CD14-positive monocyte (primary cell): ENCODE results near the gene OR5D16. TPM values are rescaled to one million over a fixed set of nuclear protein-coding genes. Genes with fewer than 3 reads are reported as not detected.

Source experiments
- DNase-seq, 3 donors: peaks; one replicate each; pipeline ENCODE4 v3.0.0-alpha.2; 2011 to 2022
- H2AFZ ChIP-seq: 2 replicates; pipeline ENCODE4 v1.6.0; 2012; ENCODE audit warnings: mild to moderate bottlenecking, low read depth, low read length, inconsistent platforms; ENCODE audit not compliant: insufficient read depth, poor library complexity, severe bottlenecking
- H3K27ac ChIP-seq, 2 donors: 1 replicate in 1 of 2; 2 replicates in 1 of 2; pipeline ENCODE4 v1.5.1; 2012 to 2013; ENCODE audit warnings: low read length in 2 of 2, control low read depth in 1 of 2, inconsistent platforms in 1 of 2, low read depth in 1 of 2, mild to moderate bottlenecking in 1 of 2
- H3K27me3 ChIP-seq, 2 donors: one replicate each; pipeline versions ENCODE4 v1.6.0 to v1.6.1; 2011 to 2013; ENCODE audit warnings: low read length in 2 of 2; ENCODE audit not compliant: control insufficient read depth in 2 of 2, insufficient read depth in 2 of 2
- H3K36me3 ChIP-seq, 2 donors: replicated peaks in 1 of 2; 1 replicate in 1 of 2; 2 replicates in 1 of 2; pipeline versions ENCODE4 v1.5.1 to v1.6.1; 2012 to 2013; ENCODE audit warnings: low read length in 2 of 2, control low read depth in 1 of 2, inconsistent platforms in 1 of 2, mild to moderate bottlenecking in 1 of 2; ENCODE audit not compliant: insufficient read depth in 2 of 2, control insufficient read depth in 1 of 2
- H3K4me1 ChIP-seq, 2 donors: 1 replicate in 1 of 2; 2 replicates in 1 of 2; pipeline versions ENCODE4 v1.5.1 to v1.6.1; 2012 to 2013; ENCODE audit warnings: low read length in 2 of 2, control low read depth in 1 of 2, inconsistent platforms in 1 of 2, mild to moderate bottlenecking in 1 of 2, moderate library complexity in 1 of 2; ENCODE audit not compliant: insufficient read depth in 2 of 2, control insufficient read depth in 1 of 2
- H3K4me2 ChIP-seq: replicated peaks from 2 replicates; pipeline ENCODE3; 2012; ENCODE audit warnings: low read length, moderate library complexity, mild to moderate bottlenecking; ENCODE audit not compliant: poor library complexity, severe bottlenecking; ENCODE audit errors: extremely low read depth
- H3K4me3 ChIP-seq, 3 experiments: fragments of 200-600 bp in 1 of 3; sonication (generic) in 1 of 3; replicated peaks in 1 of 3; 1 replicate in 2 of 3; 2 replicates in 1 of 3; pipeline ENCODE4 v1.5.1; 2011 to 2013; ENCODE audit warnings: low read length in 3 of 3, mild to moderate bottlenecking in 3 of 3, control low read depth in 2 of 3, low read depth in 2 of 3, inconsistent platforms in 1 of 3, moderate library complexity in 1 of 3
- H3K79me2 ChIP-seq: 2 replicates; pipeline ENCODE4 v1.6.0; 2012; ENCODE audit warnings: mild to moderate bottlenecking, control low read depth, inconsistent platforms, low read length, moderate library complexity; ENCODE audit not compliant: insufficient read depth
- H3K9ac ChIP-seq: 2 replicates; pipeline ENCODE4 v1.6.0; 2017; ENCODE audit warnings: low read length, mild to moderate bottlenecking; ENCODE audit not compliant: insufficient read depth, poor library complexity, severe bottlenecking
- H3K9me3 ChIP-seq, 2 donors: replicated peaks in 1 of 2; 1 replicate in 1 of 2; 2 replicates in 1 of 2; pipeline versions ENCODE4 v1.5.1 to v1.6.1; 2012 to 2013; ENCODE audit warnings: low read length in 2 of 2, control low read depth in 1 of 2; ENCODE audit not compliant: control insufficient read depth in 1 of 2, insufficient read depth in 1 of 2
- H4K20me1 ChIP-seq: 2 replicates; pipeline ENCODE4 v1.6.0; 2012; ENCODE audit warnings: mild to moderate bottlenecking, low read length, control low read depth, moderate library complexity; ENCODE audit not compliant: insufficient read depth
- H3K27ac Mint-ChIP-seq, 7 donors: one replicate each; pipeline ENCODE4 v1.8.0; 2020; ENCODE audit warnings: mild to moderate bottlenecking in 7 of 7, mixed read lengths in 7 of 7, moderate library complexity in 6 of 7, inconsistent platforms in 2 of 7
- H3K27me3 Mint-ChIP-seq, 3 donors: one replicate each; pipeline ENCODE4 v1.8.0; 2021 to 2022; ENCODE audit warnings: low read depth in 3 of 3, mild to moderate bottlenecking in 3 of 3, mixed read lengths in 3 of 3, moderate library complexity in 3 of 3, inconsistent platforms in 1 of 3
- H3K36me3 Mint-ChIP-seq, 2 donors: one replicate each; pipeline ENCODE4 v1.8.0; 2020; ENCODE audit warnings: mixed read lengths in 2 of 2, inconsistent platforms in 1 of 2, mild to moderate bottlenecking in 1 of 2
- H3K4me1 Mint-ChIP-seq: one replicate; pipeline ENCODE4 v1.8.0; 2020; ENCODE audit warnings: mild to moderate bottlenecking, mixed read lengths
- H3K4me3 Mint-ChIP-seq, 2 donors: one replicate each; pipeline ENCODE4 v1.8.0; 2020; ENCODE audit warnings: mild to moderate bottlenecking in 2 of 2, mixed read lengths in 2 of 2, moderate library complexity in 1 of 2
- H3K9me3 Mint-ChIP-seq, 7 donors: one replicate each; pipeline ENCODE4 v1.8.0; 2020 to 2022; ENCODE audit warnings: mixed read lengths in 7 of 7, mild to moderate bottlenecking in 6 of 7, moderate library complexity in 6 of 7, inconsistent platforms in 2 of 7
- WGBS: methylation state at CpG from one replicate; pipeline ENCODE4 v1.1.5; 2013; ENCODE audit warnings: missing lambda C conversion rate; ENCODE audit not compliant: insufficient coverage; 5-methylcytosine and 5-hydroxymethylcytosine counted together
- intact Hi-C, 2 donors: fragments of 100-400 bp; cut with micrococcal nuclease; formaldehyde crosslinking; loops; one replicate each; pipeline versions ENCODE4 v1.15.0 to v1.15.1; 2023
- polyA plus RNA-seq, 3 donors: library from polyadenylated mRNA; depleted of rRNA in 1 of 3; unstranded in 2 of 3; stranded (reverse) in 1 of 3; fragments of 300-500 nt in 2 of 3; fragments of >200 nt in 1 of 3; fragmentation: Illumina TruSeq in 2 of 3; gene quantifications; 1 replicate in 2 of 3; 2 replicates in 1 of 3; pipeline ENCODE4 v1.2.3, GENCODE V29; 2012 to 2021
- TF ChIP-seq, protein P1 (sequence below): fragments of 200-600 bp; IDR thresholded peaks from one replicate; pipeline ENCODE4 v1.8.0; 2022; ENCODE audit warnings: antibody characterized with exemption, mild to moderate bottlenecking

OR5D16 gene
- polyA plus RNA-seq, 3 donors: not detected

DNA sequence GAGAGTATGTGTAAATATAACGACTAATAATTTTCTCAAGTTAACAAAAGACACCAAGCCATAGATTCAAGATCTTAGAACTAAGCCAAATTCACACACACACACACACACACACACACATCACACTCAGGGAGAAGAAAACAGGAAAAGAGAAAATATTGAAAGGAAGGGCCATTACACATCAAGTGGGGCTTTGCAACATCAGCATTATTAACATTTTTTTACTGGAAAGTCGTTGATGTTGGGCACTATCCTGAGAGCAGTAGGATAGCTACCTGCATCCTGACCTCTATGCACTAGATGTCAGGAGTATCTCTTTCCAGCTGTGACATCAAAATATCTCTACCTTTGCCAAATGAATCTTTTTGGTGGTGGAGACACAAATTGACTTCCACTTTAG is 8.9 kb downstream of the OR5D16 start:
- no peaks in the 10 kb centered on the region for H3K27me3 ChIP-seq
- Mint-ChIP-seq H3K4me3 (no peak overlapping the region), H3K36me3 (no peaks in the 10 kb centered on the region), H3K4me1 (no peaks in the 10 kb centered on the region), H3K9me3 (peaks cover 0 to 5% (median 0%) of the 10 kb centered on the region in 7 donors), H3K27ac (no peak overlapping the region), H3K27me3 (no peaks in the 10 kb centered on the region)
- H3K9me3 ChIP-seq: peaks cover 4 to 8% of the 10 kb centered on the region in 2 donors
- no peak for DNase-seq
- no peak overlapping the region for H3K27ac ChIP-seq
- H3K4me3 ChIP-seq: no peak overlapping the region
- H3K36me3 ChIP-seq: no peaks in the 10 kb centered on the region
- no CpG with 5 or more reads among the region's 2 CpGs for WGBS
- no peak overlapping the region for H3K9ac ChIP-seq
- H3K79me2 ChIP-seq: no peaks in the 10 kb centered on the region
- H4K20me1 ChIP-seq: no peaks in the 10 kb centered on the region
- no peak overlapping the region for H3K4me2 ChIP-seq
- H2AFZ ChIP-seq: no peak overlapping the region
- H3K4me1 ChIP-seq: no peaks in the 10 kb centered on the region
- intact Hi-C loops: no loop called here
- TF ChIP-seq, protein P1, sequence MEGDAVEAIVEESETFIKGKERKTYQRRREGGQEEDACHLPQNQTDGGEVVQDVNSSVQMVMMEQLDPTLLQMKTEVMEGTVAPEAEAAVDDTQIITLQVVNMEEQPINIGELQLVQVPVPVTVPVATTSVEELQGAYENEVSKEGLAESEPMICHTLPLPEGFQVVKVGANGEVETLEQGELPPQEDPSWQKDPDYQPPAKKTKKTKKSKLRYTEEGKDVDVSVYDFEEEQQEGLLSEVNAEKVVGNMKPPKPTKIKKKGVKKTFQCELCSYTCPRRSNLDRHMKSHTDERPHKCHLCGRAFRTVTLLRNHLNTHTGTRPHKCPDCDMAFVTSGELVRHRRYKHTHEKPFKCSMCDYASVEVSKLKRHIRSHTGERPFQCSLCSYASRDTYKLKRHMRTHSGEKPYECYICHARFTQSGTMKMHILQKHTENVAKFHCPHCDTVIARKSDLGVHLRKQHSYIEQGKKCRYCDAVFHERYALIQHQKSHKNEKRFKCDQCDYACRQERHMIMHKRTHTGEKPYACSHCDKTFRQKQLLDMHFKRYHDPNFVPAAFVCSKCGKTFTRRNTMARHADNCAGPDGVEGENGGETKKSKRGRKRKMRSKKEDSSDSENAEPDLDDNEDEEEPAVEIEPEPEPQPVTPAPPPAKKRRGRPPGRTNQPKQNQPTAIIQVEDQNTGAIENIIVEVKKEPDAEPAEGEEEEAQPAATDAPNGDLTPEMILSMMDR: no peak

DNA sequence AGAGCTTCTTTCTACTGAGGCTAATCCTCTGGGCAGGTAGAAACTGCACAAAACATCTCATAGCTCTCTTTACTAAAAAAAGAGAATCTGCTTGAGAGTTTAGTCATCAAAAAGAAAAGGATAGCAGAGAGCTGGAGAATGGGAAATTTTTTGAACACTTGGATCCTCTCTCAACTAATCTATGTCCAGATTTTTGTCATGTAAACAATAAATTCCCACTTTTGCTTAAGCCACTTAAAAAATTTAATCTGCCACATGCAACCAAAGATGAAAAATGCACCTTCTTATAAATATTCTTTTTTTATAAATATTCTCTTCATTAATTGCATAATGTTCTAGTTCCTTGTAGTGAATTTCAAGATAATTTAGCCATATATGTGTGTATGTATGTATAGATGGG is 10.5 kb downstream of the OR5D16 start:
- Mint-ChIP-seq H3K36me3 (no peaks in the 10 kb centered on the region), H3K9me3 (peaks cover 0 to 5% (median 0%) of the 10 kb centered on the region in 7 donors), H3K27me3 (no peaks in the 10 kb centered on the region), H3K27ac (no peak overlapping the region), H3K4me3 (no peak overlapping the region), H3K4me1 (no peaks in the 10 kb centered on the region)
- no peaks in the 10 kb centered on the region for H3K79me2 ChIP-seq
- no peak overlapping the region for H3K27ac ChIP-seq
- H3K4me3 ChIP-seq: no peak overlapping the region
- intact Hi-C loops: no loop called here
- no peak overlapping the region for H3K4me2 ChIP-seq
- TF ChIP-seq, protein P1: no peak
- no peaks in the 10 kb centered on the region for H3K27me3 ChIP-seq
- H3K36me3 ChIP-seq: no peaks in the 10 kb centered on the region
- no peaks in the 10 kb centered on the region for H3K4me1 ChIP-seq
- no peak overlapping the region for H2AFZ ChIP-seq
- H3K9me3 ChIP-seq: peaks cover 4 to 8% of the 10 kb centered on the region in 2 donors
- no peak for DNase-seq
- no peak overlapping the region for H3K9ac ChIP-seq
- H4K20me1 ChIP-seq: no peaks in the 10 kb centered on the region
